K562 (cell line): Measurements from ENCODE around the gene CSE1L. TPM values are rescaled to one million over a fixed set of nuclear protein-coding genes. Genes with fewer than 3 reads are reported as not detected.

Source experiments
- ATAC-seq: fragments of 200-7000 bp; cut with Tn5 transposase; 3 replicates; pipeline ENCODE4 v1.9.1; 2020; ENCODE audit warnings: moderate library complexity
- BruUV-seq: library from RNA; stranded (reverse); fragments of 400-500 nt; replicated peaks from 2 replicates; lab custom pipeline; 2021; lab: Mats Ljungman, UMichigan
- CTCF ChIA-PET: fragments of 300-600 bp; formaldehyde crosslinking; extraction: SDS; loops from one replicate; lab custom pipeline; 2021; ENCODE audit warnings: low intra/inter-chr PET ratio; lab: Yijun Ruan, JAX
- POLR2A ChIA-PET: fragments of 300-600, 350-650 bp; sonication (Branson Sonifier 250); formaldehyde crosslinking; extraction: SDS; loops from one replicate; lab custom pipeline; 2021; ENCODE audit warnings: antibody characterized with exemption, inconsistent platforms; lab: Yijun Ruan, JAX
- DNase-seq, 4 experiments: peaks; one replicate each; pipeline versions ENCODE4 v3.0.0 to v3.0.0-alpha.2; 2011 to 2018; ENCODE audit warnings: low spot score in 3 of 4, mixed read lengths in 3 of 4; ENCODE audit errors: extremely low read depth in 1 of 4
- FAIRE-seq: peaks from 2 replicates; lab custom pipeline; 2011; peaks lifted over from hg19 to GRCh38; lab: Jason Lieb, UNC
- H2AFZ ChIP-seq: 2 replicates; pipeline ENCODE4 v1.6.0; 2011; ENCODE audit warnings: low read depth, low read length, control low read depth, inconsistent platforms
- H3K27ac ChIP-seq: fragments of 200-600 bp; 3 replicates; pipeline ENCODE4 v1.8.0; 2011; ENCODE audit warnings: low read depth, mild to moderate bottlenecking, control low read depth, inconsistent platforms, low read length, moderate library complexity, mixed read lengths; ENCODE audit errors: extremely low read depth
- H3K27me3 ChIP-seq, 2 experiments: fragments of 300-600 bp in 1 of 2; 2 replicates in 1 of 2; 3 replicates in 1 of 2; pipeline versions ENCODE4 v1.6.0 to v1.8.0; 2011; ENCODE audit warnings: inconsistent platforms in 2 of 2, low read length in 2 of 2, mild to moderate bottlenecking in 1 of 2, mixed read lengths in 1 of 2, moderate library complexity in 1 of 2; ENCODE audit not compliant: control insufficient read depth in 2 of 2, insufficient read depth in 2 of 2
- H3K36me3 ChIP-seq: fragments of 300-600 bp; 3 replicates; pipeline ENCODE4 v1.8.0; 2011; ENCODE audit warnings: mild to moderate bottlenecking, low read length, inconsistent platforms; ENCODE audit not compliant: control insufficient read depth, insufficient read depth
- H3K4me1 ChIP-seq, 2 experiments: fragments of 200-600 bp in 1 of 2; replicated peaks in 1 of 2; 2 replicates in 1 of 2; 3 replicates in 1 of 2; pipeline versions ENCODE4 v1.5.1 to v1.8.0; 2011; ENCODE audit warnings: inconsistent platforms in 2 of 2, low read length in 2 of 2, mild to moderate bottlenecking in 1 of 2, mixed read lengths in 1 of 2, moderate library complexity in 1 of 2; ENCODE audit not compliant: control insufficient read depth in 2 of 2, insufficient read depth in 2 of 2
- H3K4me2 ChIP-seq: 2 replicates; pipeline ENCODE4 v1.6.1; 2011; ENCODE audit warnings: low read length, control low read depth, inconsistent platforms, mixed read lengths; ENCODE audit not compliant: insufficient read depth
- H3K4me3 ChIP-seq: fragments of 200-600 bp; sonication (generic), shearing (Covaris generic); 2 replicates; pipeline ENCODE4 v1.5.1; 2016; ENCODE audit warnings: control low read depth, inconsistent platforms
- H3K79me2 ChIP-seq: fragments of 200-600 bp; 3 replicates; pipeline ENCODE4 v1.8.0; 2011; ENCODE audit warnings: low read length, inconsistent platforms; ENCODE audit not compliant: control insufficient read depth, insufficient read depth
- H3K9ac ChIP-seq, 2 experiments: 2 replicates each; pipeline versions ENCODE4 v1.6.0 to v1.6.1; 2011; ENCODE audit warnings: low read depth in 2 of 2, low read length in 2 of 2, control low read depth in 1 of 2, inconsistent platforms in 1 of 2, mild to moderate bottlenecking in 1 of 2, mixed read lengths in 1 of 2; ENCODE audit not compliant: insufficient read depth in 1 of 2
- H3K9me1 ChIP-seq: one replicate; pipeline ENCODE4 v1.6.0; 2011; ENCODE audit warnings: inconsistent platforms, mild to moderate bottlenecking, low read length, moderate library complexity; ENCODE audit not compliant: control insufficient read depth, insufficient read depth
- H3K9me3 ChIP-seq: replicated peaks from 2 replicates; pipeline ENCODE4 v1.5.1; 2011; ENCODE audit warnings: low read depth, low read length, inconsistent platforms; ENCODE audit not compliant: control insufficient read depth, insufficient read depth
- H4K20me1 ChIP-seq: replicated peaks from 2 replicates; pipeline ENCODE4 v1.6.1; 2011; ENCODE audit warnings: low read length, inconsistent platforms, mixed read lengths; ENCODE audit not compliant: control insufficient read depth, insufficient read depth
- CHD2 ChIP-seq: IDR thresholded peaks from 2 replicates; pipeline ENCODE4 v1.6.1; 2011; ENCODE audit warnings: low read depth, low read length
- HDAC1 ChIP-seq, 2 experiments: fragments of 450-650 bp; IDR thresholded peaks; 2 replicates each; pipeline ENCODE4 v1.6.1; 2016 to 2017; ENCODE audit warnings: inconsistent platforms in 1 of 2, mild to moderate bottlenecking in 1 of 2, moderate library complexity in 1 of 2
- HDAC8 ChIP-seq: fragments of 450-650 bp; IDR thresholded peaks from 2 replicates; pipeline ENCODE4 v1.6.1; 2016; ENCODE audit warnings: mild to moderate bottlenecking, missing genetic modification characterization, moderate library complexity, missing compliant biosample characterization
- IFI16 ChIP-seq: fragments of 250-450 bp; sonication (Bioruptor Pico); IDR thresholded peaks from 2 replicates; pipeline ENCODE4 v2.1.2; 2022; ENCODE audit warnings: mild to moderate bottlenecking, inconsistent platforms
- MEF2A ChIP-seq: IDR thresholded peaks from 2 replicates; pipeline ENCODE4 v1.6.1; 2011; ENCODE audit warnings: low read depth, mild to moderate bottlenecking, low read length, moderate library complexity; ENCODE audit not compliant: control insufficient read depth
- NONO ChIP-seq, 2 experiments: fragments of 200-400 bp in 1 of 2; fragments of 450-650 bp in 1 of 2; formaldehyde crosslinking in 1 of 2; IDR thresholded peaks; 2 replicates each; pipeline ENCODE4 v1.6.1; 2017; ENCODE audit warnings: low read depth in 2 of 2, mild to moderate bottlenecking in 2 of 2, moderate library complexity in 2 of 2, low read length in 1 of 2
- NR3C1 ChIP-seq: sonication (generic); formaldehyde crosslinking; IDR thresholded peaks from 2 replicates; pipeline ENCODE4 v1.8.1; 2022; ENCODE audit warnings: missing genetic modification reagents
- POLR2H ChIP-seq: IDR thresholded peaks from 2 replicates; pipeline ENCODE4 v1.6.1; 2016; ENCODE audit warnings: missing genetic modification characterization, low read depth, mild to moderate bottlenecking, control low read depth, missing compliant biosample characterization, moderate library complexity
- RBM14 ChIP-seq: fragments of 200-400 bp; formaldehyde crosslinking; IDR thresholded peaks from 2 replicates; pipeline ENCODE4 v1.6.1; 2018; ENCODE audit warnings: low read depth, mild to moderate bottlenecking, low read length, moderate library complexity, borderline replicate concordance; ENCODE audit not compliant: insufficient read depth
- RBM22 ChIP-seq: fragments of 200-400 bp; formaldehyde crosslinking; IDR thresholded peaks from 2 replicates; pipeline ENCODE4 v1.6.1; 2018; ENCODE audit warnings: low read length, low read depth; ENCODE audit not compliant: poor library complexity, severe bottlenecking
- ZNF408 ChIP-seq: fragments of 250-450 bp; sonication (Bioruptor Pico); IDR thresholded peaks from 2 replicates; pipeline ENCODE4 v1.4.0; 2020; ENCODE audit warnings: low read depth, mild to moderate bottlenecking, moderate library complexity
- ZNF41 ChIP-seq: fragments of 250-450 bp; sonication (Bioruptor Pico); conservative IDR thresholded peaks from 2 replicates; pipeline ENCODE4 v1.4.0; 2020; ENCODE audit warnings: mild to moderate bottlenecking
- ZNF444 ChIP-seq: fragments of 250-450 bp; sonication (Bioruptor Pico); IDR thresholded peaks from 2 replicates; pipeline ENCODE4 v1.4.0; 2020; ENCODE audit warnings: mild to moderate bottlenecking, moderate library complexity
- WGBS: fragments of 100-300 bp; shearing (Covaris generic); methylation state at CpG from one replicate; pipeline ENCODE4 v1.1.6; 2016; ENCODE audit warnings: low coverage, mixed read lengths; ENCODE audit not compliant: insufficient coverage; ENCODE audit errors: missing lambda C conversion rate; 5-methylcytosine and 5-hydroxymethylcytosine counted together
- in situ Hi-C: fragments of 300-500 bp; cut with MboI; formaldehyde crosslinking; loops from 4 replicates; pipeline ENCODE4 v1.15.0; 2018; ENCODE audit warnings: inconsistent platforms, mixed read lengths
- intact Hi-C: fragments of 100-400 bp; cut with micrococcal nuclease; formaldehyde crosslinking; loops from 2 replicates; pipeline ENCODE4 v1.14.2; 2022
- polyA plus RNA-seq, 8 experiments: library from polyadenylated mRNA; depleted of rRNA in 4 of 8; stranded (reverse) in 5 of 8; unstranded in 3 of 8; fragments of >200 nt; fragmentation: Nextera tagmentation in 2 of 8; fragmentation: Illumina TruSeq in 1 of 8; extraction: Ambion mirVana in 2 of 8; extraction: Trizol in 1 of 8; gene quantifications; 2 replicates each; pipeline versions ENCODE4 v1.2.1 to v1.2.3, GENCODE V29; 2011 to 2014; ENCODE audit warnings: inconsistent platforms in 1 of 8, missing spikeins in 1 of 8
- total RNA-seq, 7 experiments: library from RNA; depleted of rRNA in 6 of 7; stranded (reverse); fragments of >200 nt in 6 of 7; fragmentation: Illumina TruSeq in 2 of 7; extraction: Trizol in 2 of 7; gene quantifications; 2 replicates each; pipeline versions ENCODE4 v1.2.1 to v1.2.3, GENCODE V29; 2011 to 2021; ENCODE audit warnings: low replicate concordance in 1 of 7
- TF ChIP-seq, protein P1 (sequence below): fragments of 450-650 bp; conservative IDR thresholded peaks from 2 replicates; pipeline ENCODE4 v1.6.1; 2016; ENCODE audit warnings: missing genetic modification characterization, low read depth, mild to moderate bottlenecking, missing compliant biosample characterization, moderate library complexity
- TF ChIP-seq, protein P2 (sequence below): fragments of 250-450 bp; sonication (Bioruptor Pico); IDR thresholded peaks from 2 replicates; pipeline ENCODE4 v1.8.0; 2022; ENCODE audit warnings: moderate library complexity, mild to moderate bottlenecking, inconsistent platforms
- TF ChIP-seq, protein P3 (sequence below), 3 experiments: fragments of 200-800 bp in 1 of 3; sonication (Bioruptor generic) in 1 of 3; sonication (generic) in 1 of 3; formaldehyde crosslinking in 1 of 3; IDR thresholded peaks; 2 replicates each; pipeline versions ENCODE4 v1.6.1 to v1.8.0; 2016 to 2022; ENCODE audit warnings: mild to moderate bottlenecking in 2 of 3, missing compliant biosample characterization in 2 of 3, missing genetic modification characterization in 2 of 3, missing genetic modification reagents in 1 of 3
- TF ChIP-seq, protein P4 (sequence below), 3 experiments: IDR thresholded peaks in 2 of 3; conservative IDR thresholded peaks in 1 of 3; 2 replicates each; pipeline ENCODE4 v1.5.1; 2011 to 2012; ENCODE audit warnings: low read length in 3 of 3, mild to moderate bottlenecking in 3 of 3, control low read depth in 2 of 3, improper control_type of control experiment in 1 of 3, inconsistent platforms in 1 of 3, low read depth in 1 of 3, mixed read lengths in 1 of 3, moderate library complexity in 1 of 3; ENCODE audit not compliant: insufficient read depth in 2 of 3

CSE1L gene
- total and polyA plus RNA-seq, 9 of the 15 experiments (the other 6 are each of a cell fraction or from before 2014, with no cell fraction given) = 138 to 280 (median 209) TPM

DNA sequence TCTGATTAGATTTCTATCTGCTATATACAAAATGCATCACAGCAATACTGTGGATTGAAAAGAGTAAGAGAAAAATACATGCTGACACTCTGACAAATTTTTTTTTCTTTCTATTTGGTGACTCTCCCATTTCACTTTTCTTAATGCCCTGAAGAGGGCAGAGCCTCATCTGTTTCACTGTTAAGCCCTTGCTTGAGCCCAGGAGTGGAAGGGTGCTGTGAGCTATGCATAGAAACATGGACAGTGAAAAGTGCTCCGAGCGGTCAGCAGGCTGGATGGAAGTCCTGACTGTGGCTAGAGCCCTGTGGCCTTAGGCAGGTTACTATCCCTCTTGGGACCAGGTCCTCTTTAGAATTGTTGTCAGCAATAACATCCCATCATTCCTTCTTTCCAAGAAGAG, 17.4 kb upstream of the CSE1L start:
- CTCF ChIA-PET = no interaction called here
- no peak overlapping the region for H2AFZ ChIP-seq
- H3K4me3 ChIP-seq = no peak overlapping the region
- H3K79me2 ChIP-seq = no peaks in the 10 kb centered on the region
- POLR2A ChIA-PET = interaction anchor here (0.5 to 1.6 kb wide), 5 partner anchors 9 to 168 kb away, joined by 3 to 6 read pairs (median 3); partner anchors contain the start of gene CSE1L
- H3K27ac ChIP-seq = no peak overlapping the region
- H4K20me1 ChIP-seq = no peaks in the 10 kb centered on the region
- H3K4me2 ChIP-seq = no peak overlapping the region
- WGBS = 95% methylated on average over 2 of the region's 2 CpGs
- no peak overlapping the region for H3K9ac ChIP-seq
- in situ Hi-C loops (no loop called here), intact Hi-C loops (no loop called here)
- peaks cover 66% of the 10 kb centered on the region for H3K36me3 ChIP-seq
- FAIRE-seq (no peak), DNase-seq (peak; percentile 32 to 45 (median 34)), ATAC-seq (peak; percentile 87)
- no peaks in the 10 kb centered on the region for H3K9me3 ChIP-seq
- no peaks in the 10 kb centered on the region for H3K9me1 ChIP-seq
- no peaks in the 10 kb centered on the region for H3K27me3 ChIP-seq
- H3K4me1 ChIP-seq = no peaks in the 10 kb centered on the region
- BruUV-seq = no TSS peak
- TF ChIP-seq, protein P1, sequence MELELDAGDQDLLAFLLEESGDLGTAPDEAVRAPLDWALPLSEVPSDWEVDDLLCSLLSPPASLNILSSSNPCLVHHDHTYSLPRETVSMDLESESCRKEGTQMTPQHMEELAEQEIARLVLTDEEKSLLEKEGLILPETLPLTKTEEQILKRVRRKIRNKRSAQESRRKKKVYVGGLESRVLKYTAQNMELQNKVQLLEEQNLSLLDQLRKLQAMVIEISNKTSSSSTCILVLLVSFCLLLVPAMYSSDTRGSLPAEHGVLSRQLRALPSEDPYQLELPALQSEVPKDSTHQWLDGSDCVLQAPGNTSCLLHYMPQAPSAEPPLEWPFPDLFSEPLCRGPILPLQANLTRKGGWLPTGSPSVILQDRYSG = no peak
- TF ChIP-seq ZNF408 (CRISPR knock-in tag) (no peak), IFI16 (CRISPR knock-in tag) (no peak), HDAC8 (tag) (no peak), ZNF41 (CRISPR knock-in tag) (no peak), MEF2A (no peak), NR3C1 (CRISPR knock-in tag) (no peak), ZNF444 (CRISPR knock-in tag) (no peak), HDAC1 (IDR thresholded peaks at IDR 0.05) (no peak), CHD2 (no peak), RBM14 (no peak), POLR2H (tag) (no peak), RBM22 (no peak), NONO (IDR thresholded peaks at IDR 0.05; ENCODE audit: low read depth in 2 of 2, low read length in 1 of 2) (no peak)
- TF ChIP-seq, protein P2, sequence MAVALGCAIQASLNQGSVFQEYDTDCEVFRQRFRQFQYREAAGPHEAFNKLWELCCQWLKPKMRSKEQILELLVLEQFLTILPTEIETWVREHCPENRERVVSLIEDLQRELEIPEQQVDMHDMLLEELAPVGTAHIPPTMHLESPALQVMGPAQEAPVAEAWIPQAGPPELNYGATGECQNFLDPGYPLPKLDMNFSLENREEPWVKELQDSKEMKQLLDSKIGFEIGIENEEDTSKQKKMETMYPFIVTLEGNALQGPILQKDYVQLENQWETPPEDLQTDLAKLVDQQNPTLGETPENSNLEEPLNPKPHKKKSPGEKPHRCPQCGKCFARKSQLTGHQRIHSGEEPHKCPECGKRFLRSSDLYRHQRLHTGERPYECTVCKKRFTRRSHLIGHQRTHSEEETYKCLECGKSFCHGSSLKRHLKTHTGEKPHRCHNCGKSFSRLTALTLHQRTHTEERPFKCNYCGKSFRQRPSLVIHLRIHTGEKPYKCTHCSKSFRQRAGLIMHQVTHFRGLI (CRISPR knock-in tag) = no peak
- TF ChIP-seq, protein P3, sequence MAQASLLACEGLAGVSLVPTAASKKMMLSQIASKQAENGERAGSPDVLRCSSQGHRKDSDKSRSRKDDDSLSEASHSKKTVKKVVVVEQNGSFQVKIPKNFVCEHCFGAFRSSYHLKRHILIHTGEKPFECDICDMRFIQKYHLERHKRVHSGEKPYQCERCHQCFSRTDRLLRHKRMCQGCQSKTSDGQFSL (CRISPR knock-in tag; IDR thresholded peaks at IDR 0.05) = no peak
- TF ChIP-seq, protein P3 (tag; IDR thresholded peaks at IDR 0.05) = no peak
- TF ChIP-seq, protein P4, sequence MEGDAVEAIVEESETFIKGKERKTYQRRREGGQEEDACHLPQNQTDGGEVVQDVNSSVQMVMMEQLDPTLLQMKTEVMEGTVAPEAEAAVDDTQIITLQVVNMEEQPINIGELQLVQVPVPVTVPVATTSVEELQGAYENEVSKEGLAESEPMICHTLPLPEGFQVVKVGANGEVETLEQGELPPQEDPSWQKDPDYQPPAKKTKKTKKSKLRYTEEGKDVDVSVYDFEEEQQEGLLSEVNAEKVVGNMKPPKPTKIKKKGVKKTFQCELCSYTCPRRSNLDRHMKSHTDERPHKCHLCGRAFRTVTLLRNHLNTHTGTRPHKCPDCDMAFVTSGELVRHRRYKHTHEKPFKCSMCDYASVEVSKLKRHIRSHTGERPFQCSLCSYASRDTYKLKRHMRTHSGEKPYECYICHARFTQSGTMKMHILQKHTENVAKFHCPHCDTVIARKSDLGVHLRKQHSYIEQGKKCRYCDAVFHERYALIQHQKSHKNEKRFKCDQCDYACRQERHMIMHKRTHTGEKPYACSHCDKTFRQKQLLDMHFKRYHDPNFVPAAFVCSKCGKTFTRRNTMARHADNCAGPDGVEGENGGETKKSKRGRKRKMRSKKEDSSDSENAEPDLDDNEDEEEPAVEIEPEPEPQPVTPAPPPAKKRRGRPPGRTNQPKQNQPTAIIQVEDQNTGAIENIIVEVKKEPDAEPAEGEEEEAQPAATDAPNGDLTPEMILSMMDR (IDR thresholded peaks at IDR 0.05 in 2 of 3, conservative IDR thresholded peaks at IDR 0.05 in 1 of 3; ENCODE audit: insufficient read depth in 2 of 3, low read depth in 1 of 3, low read length in 3 of 3) = peak; percentile 34 to 55 (median 53); a peak in 4 of 6 replicates
